Large intestine (tissue), 3 donors: Measurements from ENCODE around the gene PBXIP1. TPM values are rescaled to one million over a fixed set of nuclear protein-coding genes. Genes with fewer than 3 reads are reported as not detected.
"Not testable (repeated sequence)": the region's sequence is repeated elsewhere in the genome, so short reads cannot be mapped to it uniquely, and the experiment has no call there.

Source experiments
- DNase-seq, 2 donors: peaks; one replicate each; pipeline versions ENCODE4 v3.0.0 to v3.0.0-alpha.2; 2013
- H3K27ac ChIP-seq: one replicate; pipeline ENCODE4 v1.5.1; 2013; ENCODE audit warnings: low read length
- H3K27me3 ChIP-seq: 2 replicates; pipeline ENCODE4 v1.6.1; 2013; ENCODE audit warnings: low read length; ENCODE audit not compliant: control insufficient read depth, insufficient read depth
- H3K36me3 ChIP-seq: 2 replicates; pipeline ENCODE4 v1.6.1; 2013; ENCODE audit warnings: low read length; ENCODE audit not compliant: control insufficient read depth, insufficient read depth
- H3K4me1 ChIP-seq: one replicate; pipeline ENCODE4 v1.6.1; 2013; ENCODE audit warnings: low read length; ENCODE audit not compliant: control insufficient read depth, insufficient read depth
- H3K4me3 ChIP-seq: one replicate; pipeline ENCODE4 v1.5.1; 2013; ENCODE audit warnings: low read length
- H3K9me3 ChIP-seq: one replicate; pipeline ENCODE4 v1.6.1; 2013; ENCODE audit warnings: mild to moderate bottlenecking, low read depth, low read length, moderate library complexity; ENCODE audit not compliant: control insufficient read depth
- WGBS: methylation state at CpG from one replicate; pipeline ENCODE4 v1.1.5; 2013; ENCODE audit warnings: low lambda C conversion rate; ENCODE audit not compliant: insufficient coverage; 5-methylcytosine and 5-hydroxymethylcytosine counted together
- polyA plus RNA-seq: library from polyadenylated mRNA; unstranded; fragments of 120-200 nt; gene quantifications from one replicate; pipeline ENCODE4 v1.2.1, GENCODE V29; 2013

The PBXIP1 gene
- polyA plus RNA-seq, 1 donor, result 78.8 TPM

DNA sequence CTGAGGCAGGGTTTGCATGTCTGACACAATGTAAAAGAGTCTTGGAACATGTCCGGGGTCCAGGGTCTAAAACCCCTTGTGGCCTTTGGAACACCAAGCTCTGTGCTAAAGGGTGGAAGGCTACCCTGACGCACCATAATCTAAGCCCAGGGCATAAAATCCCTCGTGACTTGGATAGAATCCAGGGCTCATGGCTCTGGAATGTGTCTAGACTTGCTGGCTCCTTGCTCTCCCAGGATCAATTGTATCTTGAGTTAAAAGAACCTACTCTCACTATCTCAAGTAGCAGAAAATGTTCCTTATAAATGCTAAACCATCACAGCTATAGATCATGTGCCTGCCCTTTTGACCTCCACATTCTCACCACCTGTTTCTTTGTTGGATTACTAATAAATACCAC, 47.8 kb downstream of the PBXIP1 start:
- not testable (repeated sequence) for H3K9me3 ChIP-seq, H3K36me3 ChIP-seq, H3K4me1 ChIP-seq, H3K4me3 ChIP-seq, H3K27me3 ChIP-seq, H3K27ac ChIP-seq, DNase-seq
- WGBS, result no CpG with 5 or more reads among the region's 3 CpGs

- WGBS, result no CpG with 5 or more reads among the region's 7 CpGs
- DNase-seq, result peak; percentile 18 to 19
- H3K27me3 ChIP-seq, result no peaks in the 10 kb centered on the region
These were observed 49.2 kb downstream of the PBXIP1 start for GRCh38 chr1:154906621-154907081.

GRCh38 chr1:154902938-154903566, 52.8 kb downstream of the PBXIP1 start:
- no peaks in the 10 kb centered on the region for H3K4me1 ChIP-seq
- DNase-seq, result no peak
- H3K4me3 ChIP-seq, result no peak overlapping the region
- H3K9me3 ChIP-seq, result no peaks in the 10 kb centered on the region
- no peaks in the 10 kb centered on the region for H3K36me3 ChIP-seq
- no peaks in the 10 kb centered on the region for H3K27me3 ChIP-seq
- no peak overlapping the region for H3K27ac ChIP-seq
- WGBS, result no CpG with 5 or more reads among the region's 3 CpGs

More at GRCh38 chr1:154906621-154907081, 49.2 kb downstream of the PBXIP1 start:
- Histone ChIP-seq H3K27ac (no peak overlapping the region), H3K4me1 (no peaks in the 10 kb centered on the region), H3K36me3 (no peaks in the 10 kb centered on the region), H3K4me3 (no peak overlapping the region), H3K9me3 (peaks cover 6% of the 10 kb centered on the region)

- DNase-seq, result peak in 1 of 2 donors; percentile 29
- Histone ChIP-seq H3K27ac (no peak overlapping the region), H3K36me3 (no peaks in the 10 kb centered on the region), H3K4me3 (no peak overlapping the region), H3K27me3 (peaks cover 2% of the 10 kb centered on the region), H3K9me3 (no peaks in the 10 kb centered on the region), H3K4me1 (no peaks in the 10 kb centered on the region)
- WGBS, result no CpG with 5 or more reads among the region's 1 CpG
These were observed 54.3 kb downstream of the PBXIP1 start for GRCh38 chr1:154901591-154901990.

DNA sequence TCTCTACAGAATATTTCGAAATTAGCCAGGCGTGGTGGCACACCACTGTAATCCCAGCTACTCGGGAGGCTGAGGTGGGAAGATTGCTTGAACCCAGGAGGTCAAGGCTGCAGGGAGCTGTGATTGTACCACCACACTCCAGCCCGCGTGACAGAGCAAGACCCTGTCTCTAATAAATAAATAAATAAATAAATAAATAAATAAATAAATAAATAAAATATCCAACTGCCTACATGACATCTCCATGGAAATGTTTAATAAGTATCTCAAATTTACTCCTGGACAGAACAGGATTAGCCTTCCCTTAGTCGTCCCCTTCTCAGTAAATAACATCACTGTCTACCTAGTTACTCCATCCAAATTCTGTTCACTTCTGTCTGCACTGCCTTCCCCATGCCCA, 56.9 kb downstream of the PBXIP1 start:
- DNase-seq, result no peak
- WGBS, result no CpG with 5 or more reads among the region's 6 CpGs
- peaks cover 3% of the 10 kb centered on the region for H3K27me3 ChIP-seq
- H3K27ac ChIP-seq, result no peak overlapping the region
- no peaks in the 10 kb centered on the region for H3K9me3 ChIP-seq
- no peaks in the 10 kb centered on the region for H3K36me3 ChIP-seq
- no peaks in the 10 kb centered on the region for H3K4me1 ChIP-seq
- H3K4me3 ChIP-seq, result no peak overlapping the region

DNA sequence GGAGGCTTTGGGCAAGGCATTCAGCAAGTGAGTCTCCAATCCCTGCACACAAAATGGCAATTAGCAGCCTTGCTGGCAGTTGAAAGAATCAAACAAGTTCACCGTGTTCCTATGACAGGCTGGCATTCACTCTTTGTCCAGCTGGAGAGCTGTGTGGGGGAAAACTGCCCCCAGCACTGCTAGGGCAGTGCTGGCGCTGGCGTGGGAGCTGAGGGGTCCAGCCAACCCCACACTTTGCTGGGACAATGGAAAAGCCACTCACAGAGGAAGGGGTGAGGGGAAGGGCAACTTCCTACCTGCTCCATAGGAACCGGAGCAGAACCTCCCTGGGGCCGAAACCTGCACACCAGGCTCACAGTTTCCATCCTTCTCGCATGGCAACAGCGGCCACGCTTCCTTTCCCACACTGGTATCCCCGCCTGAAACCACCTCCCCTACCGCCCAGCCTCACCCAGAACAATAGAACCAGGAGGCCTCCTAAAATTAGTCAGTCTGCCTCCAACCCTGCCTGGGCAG, 59.1 kb downstream of the PBXIP1 start:
- H3K27ac ChIP-seq, result no peak overlapping the region
- WGBS, result no CpG with 5 or more reads among the region's 10 CpGs
- H3K9me3 ChIP-seq, result no peaks in the 10 kb centered on the region
- no peaks in the 10 kb centered on the region for H3K4me1 ChIP-seq
- DNase-seq, result no peak
- peaks cover 3% of the 10 kb centered on the region for H3K27me3 ChIP-seq
- no peaks in the 10 kb centered on the region for H3K36me3 ChIP-seq
- no peak overlapping the region for H3K4me3 ChIP-seq

GRCh38 chr1:154895798-154896197, 60.1 kb downstream of the PBXIP1 start:
- Histone ChIP-seq H3K4me3 (no peak overlapping the region), H3K27me3 (peaks cover 3% of the 10 kb centered on the region), H3K4me1 (no peaks in the 10 kb centered on the region), H3K27ac (no peak overlapping the region), H3K9me3 (no peaks in the 10 kb centered on the region), H3K36me3 (no peaks in the 10 kb centered on the region)
- DNase-seq, result no peak
- WGBS, result no CpG with 5 or more reads among the region's 7 CpGs

Other genes starting within 250 kb of the PBXIP1 start
- 4.7 TPM for gene KCNN3, start 85.8 kb downstream of the PBXIP1 start, polyA plus RNA-seq
- 40.4 TPM for gene PMVK, start 19.4 kb downstream of the PBXIP1 start, polyA plus RNA-seq
- 32.0 TPM for gene PYGO2, start 5.7 kb upstream of the PBXIP1 start, polyA plus RNA-seq
- gene SHC1, start 14.6 kb upstream of the PBXIP1 start, polyA plus RNA-seq, result 76.4 TPM
- 65.6 TPM for gene CKS1B, start 18.6 kb upstream of the PBXIP1 start, polyA plus RNA-seq
- 28.0 TPM for gene FLAD1, start 27.2 kb upstream of the PBXIP1 start, polyA plus RNA-seq
- 0.33 TPM for gene LENEP, start 37.5 kb upstream of the PBXIP1 start, polyA plus RNA-seq
- 45.1 TPM for gene ZBTB7B, start 46.7 kb upstream of the PBXIP1 start, polyA plus RNA-seq
- gene DCST2, start 77.7 kb upstream of the PBXIP1 start, polyA plus RNA-seq, result 4.1 TPM
- gene DCST1, start 77.7 kb upstream of the PBXIP1 start, polyA plus RNA-seq, result 0.88 TPM
- 38.6 TPM for gene ADAM15, start 95.2 kb upstream of the PBXIP1 start, polyA plus RNA-seq
- gene EFNA4, start 107.6 kb upstream of the PBXIP1 start, polyA plus RNA-seq, result 36.0 TPM
- 9.6 TPM for gene EFNA3, start 122.7 kb upstream of the PBXIP1 start, polyA plus RNA-seq
- 96.1 TPM for gene EFNA1, start 171.8 kb upstream of the PBXIP1 start, polyA plus RNA-seq
- gene SLC50A1, start 179.8 kb upstream of the PBXIP1 start, polyA plus RNA-seq, result 57.4 TPM
- 59.1 TPM for gene DPM3, start 184.4 kb upstream of the PBXIP1 start, polyA plus RNA-seq
- gene KRTCAP2, start 217.2 kb upstream of the PBXIP1 start, polyA plus RNA-seq, result 142 TPM
- gene TRIM46, start 217.8 kb upstream of the PBXIP1 start, polyA plus RNA-seq, result 2.9 TPM